Measurements from ENCODE around the gene IFNB1. TPM values are rescaled to one million over a fixed set of nuclear protein-coding genes. Genes with fewer than 3 reads are reported as not detected.

Gene IFNB1
- not detected for total RNA-seq

- DNase-seq (ENCODE audit: low spot score) (no peak), ATAC-seq (no peak)
- intact Hi-C loops (cut with DNase I), result no loop called here
Measured at GRCh38 chr9:21077781-21078180, at the start of gene IFNB1. Gene IFNB1 (minus strand): TSS chr9:21077942. CDS start chr9:21077869, 73 bp downstream.

- intact Hi-C loops (cut with DNase I), result no loop called here
- DNase-seq (ENCODE audit: low spot score), result no peak
- ATAC-seq, result no peak
Measured at GRCh38 chr9:21121595-21122251, 44.0 kb upstream of the IFNB1 start.

- no peak for ATAC-seq
- intact Hi-C loops (cut with DNase I), result no loop called here
Measured at GRCh38 chr9:21121079-21121478, 43.3 kb upstream of the IFNB1 start.

GRCh38 chr9:21119093-21119770 is 41.5 kb upstream of the IFNB1 start:
- intact Hi-C loops (cut with DNase I), result loop anchor here (5.0 kb wide), 1 partner anchor 147 kb away; no protein-coding TSS in a partner anchor
- ATAC-seq (peak; percentile 44), DNase-seq (ENCODE audit: low spot score) (no peak)

More at GRCh38 chr9:21121079-21121478, 43.3 kb upstream of the IFNB1 start:
- DNase-seq (ENCODE audit: low spot score), result no peak

GRCh38 chr9:21114311-21114710 is 36.6 kb upstream of the IFNB1 start:
- ATAC-seq (no peak), DNase-seq (ENCODE audit: low spot score) (no peak)
- intact Hi-C loops (cut with DNase I), result no loop called here

GRCh38 chr9:21110708-21111576 is 33.2 kb upstream of the IFNB1 start:
- DNase-seq (ENCODE audit: low spot score) (no peak), ATAC-seq (peak; percentile 86)
- intact Hi-C loops (cut with DNase I), result no loop called here

- ATAC-seq, result peak; percentile 20
- intact Hi-C loops (cut with DNase I), result no loop called here
- DNase-seq (ENCODE audit: low spot score), result no peak
Measured at GRCh38 chr9:21104787-21105186, 27.0 kb upstream of the IFNB1 start.

GRCh38 chr9:21102305-21102704 is 24.6 kb upstream of the IFNB1 start:
- intact Hi-C loops (cut with DNase I), result no loop called here
- ATAC-seq (no peak), DNase-seq (ENCODE audit: low spot score) (no peak)

- intact Hi-C loops (cut with DNase I), result no loop called here
- no peak for DNase-seq (ENCODE audit: low spot score)
- ATAC-seq, result no peak
Measured at GRCh38 chr9:21097817-21098216, 20.1 kb upstream of the IFNB1 start.

- intact Hi-C loops (cut with DNase I), result no loop called here
- ATAC-seq, result no peak
- no peak for DNase-seq (ENCODE audit: low spot score)
Measured at GRCh38 chr9:21096901-21097255, 19.1 kb upstream of the IFNB1 start.

- DNase-seq (ENCODE audit: low spot score) (no peak), ATAC-seq (peak; percentile 85)
- intact Hi-C loops (cut with DNase I), result no loop called here
Measured at GRCh38 chr9:21096172-21096900, 18.6 kb upstream of the IFNB1 start.

- DNase-seq (ENCODE audit: low spot score) (no peak), ATAC-seq (no peak)
- intact Hi-C loops (cut with DNase I), result no loop called here
Measured at GRCh38 chr9:21095561-21095960, 17.8 kb upstream of the IFNB1 start.

GRCh38 chr9:21086538-21086937 is 8.8 kb upstream of the IFNB1 start:
- no peak for DNase-seq (ENCODE audit: low spot score)
- intact Hi-C loops (cut with DNase I), result no loop called here
- no peak for ATAC-seq

- intact Hi-C loops (cut with DNase I), result no loop called here
- DNase-seq (ENCODE audit: low spot score) (no peak), ATAC-seq (no peak)
Measured at GRCh38 chr9:21085005-21085404, 7.3 kb upstream of the IFNB1 start.

GRCh38 chr9:21084242-21084850 is 6.6 kb upstream of the IFNB1 start:
- ATAC-seq, result no peak
- intact Hi-C loops (cut with DNase I), result no loop called here

GRCh38 chr9:21082671-21083070 is 4.9 kb upstream of the IFNB1 start:
- intact Hi-C loops (cut with DNase I), result no loop called here
- ATAC-seq (peak; percentile 49), DNase-seq (ENCODE audit: low spot score) (no peak)

More at GRCh38 chr9:21084242-21084850, 6.6 kb upstream of the IFNB1 start:
- DNase-seq (ENCODE audit: low spot score), result no peak

- intact Hi-C loops (cut with DNase I), result no loop called here
- ATAC-seq (no peak), DNase-seq (ENCODE audit: low spot score) (no peak)
Measured at GRCh38 chr9:21081999-21082398, 4.3 kb upstream of the IFNB1 start.

- ATAC-seq, result no peak
- intact Hi-C loops (cut with DNase I), result no loop called here
- DNase-seq (ENCODE audit: low spot score), result no peak
Measured at GRCh38 chr9:21081451-21081850, 3.7 kb upstream of the IFNB1 start.

GRCh38 chr9:21080793-21081192 is 3.1 kb upstream of the IFNB1 start:
- DNase-seq (ENCODE audit: low spot score) (no peak), ATAC-seq (no peak)
- intact Hi-C loops (cut with DNase I), result no loop called here
